GM19238 (cell line): ENCODE measurements around the gene ANAPC10.
"Not testable (repeated sequence)": the region's sequence is repeated elsewhere in the genome, so short reads cannot be mapped to it uniquely, and the experiment has no call there.

Experiments used
- DNase-seq: peaks from one replicate; pipeline ENCODE4 v3.0.0; 2011; ENCODE audit warnings: low spot score; ENCODE audit not compliant: insufficient read length

ANAPC10 gene

DNA sequence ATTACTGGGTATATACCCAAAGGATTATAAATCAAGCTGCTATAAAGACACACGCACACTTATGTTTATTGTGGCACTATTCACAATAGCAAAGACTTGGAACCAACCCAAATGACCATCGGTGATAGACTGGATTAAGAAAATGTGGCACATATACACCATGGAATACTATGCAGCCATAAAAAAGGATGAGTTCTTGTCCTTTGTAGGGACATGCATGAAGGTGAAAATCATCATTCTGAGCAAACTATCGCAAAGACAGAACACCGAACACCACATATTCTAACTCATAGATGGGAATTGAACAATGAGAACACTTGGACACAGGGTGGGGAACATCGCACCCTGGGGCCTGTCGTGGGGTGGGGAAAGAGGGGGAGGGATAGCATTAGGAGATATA is 87.7 kb downstream of the ANAPC10 start:
- DNase-seq = not testable (repeated sequence)

DNA sequence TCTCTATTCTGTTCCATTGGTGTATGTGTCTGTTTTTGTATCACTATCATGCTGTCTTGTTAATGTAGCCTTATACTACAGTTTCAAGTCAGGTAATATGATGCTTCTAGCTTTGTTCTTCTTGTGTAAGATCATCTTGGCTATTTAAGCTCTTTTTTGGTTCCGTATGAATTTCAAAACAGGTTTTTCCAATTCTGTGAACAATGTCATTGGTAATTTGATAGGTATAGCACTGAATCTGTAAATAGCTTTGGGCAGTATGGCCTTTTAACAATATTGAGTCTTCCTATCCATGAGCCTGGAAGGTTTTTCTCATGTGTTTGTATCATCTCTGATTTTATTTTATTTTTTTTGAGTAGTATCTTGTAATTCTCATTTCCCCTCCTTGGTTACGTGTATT is 94.3 kb downstream of the ANAPC10 start:
- no peak for DNase-seq

DNA sequence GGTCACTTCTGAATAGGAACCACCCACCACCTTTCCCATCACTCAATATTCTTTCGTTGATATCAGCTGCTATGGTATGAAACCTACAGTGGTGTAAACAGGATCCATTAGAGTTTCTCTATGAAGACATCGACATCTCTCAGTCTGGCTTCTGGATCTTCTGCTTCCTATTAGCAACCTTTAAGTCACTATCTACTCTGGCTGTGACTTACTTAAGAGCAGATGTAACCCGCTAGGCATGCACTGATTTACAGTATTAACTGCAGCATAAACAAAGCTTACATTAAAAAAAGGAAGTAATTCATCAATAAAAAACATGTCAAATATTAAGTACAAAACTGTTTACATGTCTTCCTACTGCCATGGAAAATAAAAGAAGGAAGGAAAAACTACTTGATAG is 96.4 kb downstream of the ANAPC10 start:
- no peak for DNase-seq

DNA sequence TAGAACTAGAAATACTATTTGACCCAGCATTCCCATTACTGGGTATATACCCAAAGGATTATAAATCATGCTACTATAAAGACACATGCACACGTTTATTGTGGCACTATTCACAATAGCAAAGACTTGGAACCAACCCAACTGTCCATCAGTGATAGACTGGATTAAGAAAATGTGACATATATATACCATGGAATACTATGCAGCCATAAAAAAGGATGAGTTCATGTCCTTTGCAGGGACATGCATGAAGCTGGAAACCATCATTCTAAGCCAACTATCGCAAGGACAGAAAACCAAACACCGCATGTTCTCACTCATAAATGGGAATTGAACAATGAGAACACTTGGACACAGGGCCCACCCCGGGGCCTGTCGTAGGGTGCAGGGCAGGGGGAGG is 97.3 kb downstream of the ANAPC10 start:
- not testable (repeated sequence) for DNase-seq

DNA sequence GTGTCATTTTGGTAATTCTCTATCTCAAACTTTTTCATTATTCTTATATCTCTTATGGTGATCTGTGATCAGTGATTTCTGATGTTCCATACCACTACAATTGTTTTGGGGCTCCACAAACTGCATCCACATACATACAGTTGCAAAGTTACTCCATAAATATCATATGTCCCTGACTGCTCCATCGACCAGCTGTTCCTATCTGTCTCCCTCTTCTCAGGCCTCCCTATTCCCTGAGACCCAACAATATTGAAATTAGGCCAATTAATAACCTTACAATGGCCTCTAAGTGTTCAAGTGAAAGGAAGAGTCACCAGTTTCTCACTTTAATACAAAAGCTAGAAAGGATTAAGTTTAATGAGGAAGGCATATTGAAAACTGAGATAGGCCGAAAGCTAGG is 108.7 kb downstream of the ANAPC10 start:
- DNase-seq = no peak

DNA sequence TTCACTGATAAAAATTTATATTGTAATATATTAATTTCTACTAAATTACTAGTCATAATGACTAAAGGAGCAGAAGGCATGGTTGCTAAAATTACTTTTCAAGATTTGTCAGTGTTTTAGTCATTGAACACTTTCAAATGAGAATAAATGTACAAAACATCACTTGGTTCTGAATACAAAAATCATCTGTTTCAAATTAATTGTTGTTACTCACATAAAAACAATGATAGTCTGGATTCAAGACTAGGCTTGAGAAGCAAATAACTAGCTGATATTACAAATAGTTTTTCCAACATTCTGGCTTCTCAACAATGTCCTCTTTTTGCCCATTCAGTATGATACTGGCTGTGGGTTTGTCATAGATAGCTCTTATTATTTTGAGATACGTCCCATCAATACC is 112.5 kb downstream of the ANAPC10 start:
- DNase-seq = no peak

DNA sequence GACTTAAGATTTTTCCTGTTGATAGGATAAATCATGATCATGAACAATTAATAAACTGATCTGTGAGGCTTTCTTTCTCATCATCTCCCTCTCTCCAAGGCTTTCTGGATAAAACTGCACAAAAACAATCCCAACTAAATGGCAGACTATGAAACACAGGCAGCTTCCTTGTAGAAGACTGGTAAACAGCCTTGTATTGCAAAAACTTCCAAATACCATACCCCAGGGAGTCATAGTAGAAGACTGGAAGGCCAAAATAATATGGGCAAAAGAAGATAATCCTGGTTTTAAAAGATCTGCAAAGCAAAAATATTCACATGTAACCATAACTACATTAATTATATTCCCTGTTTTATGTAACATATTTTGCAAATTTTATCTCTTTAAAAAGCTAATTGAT is 113.0 kb downstream of the ANAPC10 start:
- no peak for DNase-seq

DNA sequence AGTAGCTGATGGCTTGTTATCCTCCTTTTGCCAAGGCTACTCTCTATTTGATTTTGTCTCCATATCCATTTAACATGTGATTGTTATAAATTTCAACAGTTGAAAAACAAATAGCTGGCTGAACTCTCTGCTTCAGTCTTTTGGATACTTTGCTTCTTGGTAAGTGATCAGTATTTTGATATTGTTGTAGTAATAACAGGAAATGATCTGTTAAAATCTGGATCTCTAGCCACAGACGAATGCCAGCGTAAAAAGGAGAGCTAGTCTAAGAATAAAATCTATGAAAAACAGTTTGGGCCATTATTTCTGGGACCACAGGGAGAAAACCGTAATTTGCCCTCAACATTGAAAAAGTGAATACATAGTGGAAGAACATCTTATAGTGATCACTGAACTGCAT is 113.8 kb downstream of the ANAPC10 start:
- no peak for DNase-seq

DNA sequence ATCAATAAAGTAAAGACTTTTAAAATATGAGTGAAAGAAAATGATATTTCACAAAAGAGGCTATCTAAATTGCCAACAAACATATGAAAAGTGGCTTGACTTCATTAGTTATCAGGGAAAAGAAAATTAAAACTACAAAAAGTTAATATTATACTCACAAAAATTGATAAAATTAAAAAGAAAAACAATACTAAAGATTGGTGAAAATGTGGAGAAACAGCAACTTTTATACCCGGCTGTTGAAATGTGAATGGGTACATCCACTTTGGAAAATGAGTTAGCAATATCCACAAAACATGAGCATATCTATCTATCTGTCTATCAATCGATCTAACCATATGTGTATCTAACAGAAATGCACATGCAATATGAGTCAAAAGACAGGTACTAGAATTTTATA is 122.3 kb downstream of the ANAPC10 start:
- no peak for DNase-seq

DNA sequence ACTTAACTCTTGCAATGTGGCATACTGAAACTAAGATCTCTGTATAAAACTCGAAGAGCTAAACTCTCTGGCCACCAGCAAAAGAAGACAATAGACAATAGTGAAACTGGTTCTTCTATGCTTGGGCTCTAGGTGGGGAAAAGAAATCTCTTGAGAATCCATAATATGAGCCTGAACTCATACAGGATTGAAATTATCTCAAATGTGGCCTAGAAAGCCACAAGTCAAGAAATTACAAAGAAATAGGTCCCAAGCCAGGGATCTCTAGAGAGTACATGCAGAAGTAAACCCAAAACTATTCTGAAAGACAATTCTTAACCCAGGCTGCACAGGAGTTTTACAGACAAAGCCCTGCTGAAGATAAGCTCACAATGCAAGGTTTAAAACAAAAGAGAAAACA is 127.4 kb downstream of the ANAPC10 start:
- DNase-seq = no peak

DNA sequence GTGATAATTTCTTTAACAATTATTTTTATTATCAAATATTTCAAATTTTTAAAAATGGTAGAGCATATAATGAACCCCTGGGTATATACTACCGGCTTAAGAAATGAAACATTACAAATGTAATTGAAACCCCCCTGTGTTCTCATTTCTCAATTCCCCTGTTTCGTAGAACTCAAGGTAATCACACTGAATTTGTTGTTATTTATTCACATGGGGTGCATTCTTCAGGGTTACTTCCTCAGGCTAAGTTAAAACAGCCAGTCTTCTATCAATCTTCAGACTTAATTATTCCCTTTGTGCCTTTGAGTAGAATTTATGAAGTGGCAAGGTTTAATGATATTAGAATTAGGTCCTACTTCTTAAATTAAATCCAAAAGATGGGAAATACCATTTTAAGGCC is 128.2 kb downstream of the ANAPC10 start:
- DNase-seq = no peak

DNA sequence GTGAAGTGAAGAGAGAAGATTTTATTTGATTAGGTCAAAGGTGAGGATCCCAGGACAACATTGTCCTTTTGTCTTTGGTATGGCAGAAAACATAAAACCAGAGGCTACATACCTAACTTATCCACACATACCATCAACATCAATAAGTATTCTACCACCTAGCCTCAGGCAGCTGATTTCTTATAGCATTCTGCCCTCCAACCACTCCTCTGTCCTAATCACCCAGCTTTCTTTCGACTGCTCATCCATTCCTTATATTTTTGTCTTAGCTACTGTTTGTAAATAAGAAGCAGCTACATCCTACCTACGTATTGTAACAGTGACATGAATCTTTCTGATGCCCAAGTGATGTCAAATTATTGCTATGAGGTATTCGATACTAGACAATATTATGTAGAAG is 129.4 kb downstream of the ANAPC10 start:
- DNase-seq = no peak

DNA sequence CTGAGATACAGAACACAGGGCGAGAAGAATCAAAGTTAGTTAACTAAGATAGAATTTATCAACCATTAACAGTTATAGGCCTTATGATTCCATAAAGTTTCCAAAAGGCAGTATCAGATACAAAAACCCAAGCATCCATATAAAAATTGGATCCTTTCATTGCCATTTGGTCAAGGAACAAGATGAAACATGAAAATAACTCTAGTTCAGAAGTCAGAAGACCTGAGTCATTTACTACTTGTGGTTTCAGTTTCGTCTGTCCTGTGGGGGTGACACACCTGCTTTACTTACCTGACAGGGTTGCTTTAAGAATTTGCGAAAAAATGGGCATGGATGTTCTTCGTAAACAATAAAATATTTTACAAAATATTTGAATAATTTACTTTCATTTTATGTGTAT is 130.8 kb downstream of the ANAPC10 start:
- peak; percentile 8 for DNase-seq

DNA sequence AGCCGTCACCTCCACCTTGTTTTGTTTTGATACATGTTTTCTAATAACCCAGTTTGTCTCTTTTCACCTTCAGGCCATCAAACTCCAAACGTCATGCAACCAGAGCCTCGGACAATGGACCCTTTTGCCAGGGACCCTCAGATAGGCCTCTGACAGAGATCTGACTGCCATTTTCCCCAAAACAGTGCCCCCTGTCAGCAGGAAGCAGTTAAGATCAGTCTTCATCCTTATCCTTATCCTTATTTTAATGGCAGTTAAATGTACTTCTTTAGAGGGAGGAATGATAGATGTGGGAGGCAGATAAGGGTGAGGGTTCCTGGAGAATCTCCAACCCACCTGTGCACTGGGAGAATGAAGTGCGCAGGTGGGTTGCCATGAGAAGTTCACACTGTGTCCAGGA is 135.7 kb downstream of the ANAPC10 start:
- no peak for DNase-seq

DNA sequence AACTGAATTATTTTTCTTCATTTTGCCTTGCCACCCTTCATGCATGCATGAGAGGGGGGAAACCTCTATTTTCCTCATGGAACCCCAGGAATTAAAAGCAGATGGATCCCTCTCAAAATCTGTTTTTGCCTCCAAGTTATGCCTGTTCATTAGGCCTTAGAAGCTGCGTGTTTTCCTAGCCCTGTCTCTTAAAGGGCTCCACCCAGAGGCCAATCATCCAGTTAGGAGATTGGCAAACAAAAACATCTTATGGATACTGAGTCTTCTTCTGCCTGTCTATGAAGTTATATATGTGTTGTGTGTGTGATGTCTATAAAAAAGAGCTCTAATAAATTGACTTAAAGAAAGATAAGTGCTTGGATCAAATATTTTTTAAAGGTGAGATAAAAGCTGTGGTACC is 142.9 kb downstream of the ANAPC10 start:
- DNase-seq = no peak

DNA sequence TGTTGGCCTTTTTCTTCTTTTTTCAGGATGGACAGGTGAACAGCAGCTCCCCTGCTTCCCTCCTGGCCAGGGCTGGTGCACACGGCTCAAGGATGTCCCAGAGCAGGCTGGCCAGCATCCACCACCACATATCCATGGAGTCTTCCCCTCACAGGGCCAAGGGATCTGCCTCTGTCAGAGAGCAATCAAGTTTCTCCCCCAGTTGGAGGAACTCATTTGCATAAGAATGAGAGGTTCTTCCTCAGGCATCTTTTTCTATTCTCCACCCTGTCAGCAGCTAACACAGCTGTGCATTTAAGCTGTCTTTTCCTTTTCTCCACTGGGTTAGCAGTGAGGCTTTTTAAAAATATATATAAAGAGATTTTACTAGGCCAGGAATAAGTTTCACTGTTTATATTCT is 143.8 kb downstream of the ANAPC10 start:
- no peak for DNase-seq

DNA sequence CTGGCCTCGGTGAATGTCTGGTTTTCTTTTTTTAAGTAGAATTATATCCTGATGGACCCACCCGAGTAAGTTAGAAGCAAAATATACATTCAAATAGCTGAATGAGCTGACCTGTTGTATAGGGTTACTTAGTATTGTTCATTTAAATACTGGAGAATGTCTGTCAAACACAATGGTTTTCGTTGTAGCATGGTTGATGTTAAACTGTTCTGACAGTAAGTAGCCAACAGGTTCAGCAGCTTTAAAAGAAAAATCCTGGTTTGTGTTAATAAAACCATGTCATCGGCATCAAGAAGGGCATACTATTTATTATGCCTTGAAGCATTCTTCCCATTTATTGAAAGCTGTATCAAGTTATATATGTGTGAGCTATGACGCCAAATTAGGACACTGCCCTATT is 149.6 kb downstream of the ANAPC10 start:
- no peak for DNase-seq

DNA sequence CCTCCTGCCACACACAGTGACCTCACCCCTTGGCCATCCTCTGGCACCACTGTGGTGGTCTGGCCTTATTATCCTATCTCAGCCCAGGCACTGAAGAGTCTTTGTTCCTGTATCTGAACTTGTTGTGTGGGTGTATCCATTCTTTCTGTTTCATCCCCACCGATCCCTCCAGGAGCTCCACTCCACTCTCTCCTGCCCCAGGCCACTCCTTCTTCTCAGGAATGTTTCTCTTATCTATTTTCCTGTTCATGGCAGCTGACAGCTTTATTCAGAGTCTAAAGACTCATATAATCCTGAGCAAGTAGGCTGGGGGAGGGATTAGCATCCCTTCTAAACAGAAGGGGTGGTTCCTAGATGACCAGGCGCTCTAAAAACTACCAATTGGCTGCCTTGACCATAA is 150.0 kb downstream of the ANAPC10 start:
- no peak for DNase-seq
